SK-N-SH (cell line): ENCODE data around the gene CLIC5. TPM values are rescaled to one million over a fixed set of nuclear protein-coding genes. Genes with fewer than 3 reads are reported as not detected.

ENCODE experiments used
- CTCF ChIA-PET: fragments of 300-600, 350-600 bp; formaldehyde crosslinking; extraction: SDS; loops from one replicate; lab custom pipeline; 2021; lab: Yijun Ruan, JAX
- POLR2A ChIA-PET: fragments of 350-600 bp; sonication (Branson Sonifier 250); formaldehyde crosslinking; extraction: SDS; loops from one replicate; lab custom pipeline; 2020; ENCODE audit warnings: antibody characterized with exemption, inconsistent platforms; lab: Yijun Ruan, JAX
- DNase-seq: peaks from one replicate; pipeline ENCODE4 v3.0.0; 2012
- H2AFZ ChIP-seq: fragments of 200-600 bp; sonication (generic); 2 replicates; pipeline ENCODE4 v1.8.1; 2016; ENCODE audit warnings: antibody characterized with exemption, mild to moderate bottlenecking, low read depth
- H3F3A ChIP-seq: fragments of 200-600 bp; sonication (generic); replicated peaks from 2 replicates; pipeline ENCODE3; 2016; ENCODE audit warnings: antibody characterized with exemption, mild to moderate bottlenecking; ENCODE audit not compliant: insufficient read depth
- H3K27ac ChIP-seq, 2 experiments: fragments of 200-500 bp in 1 of 2; fragments of 200-600 bp in 1 of 2; sonication (Bioruptor generic) in 1 of 2; sonication (generic), shearing (Covaris generic) in 1 of 2; 2 replicates each; pipeline versions ENCODE4 v1.5.1 to v1.6.1; 2014 to 2016; ENCODE audit warnings: low read depth in 2 of 2, inconsistent platforms in 1 of 2, low read length in 1 of 2, mild to moderate bottlenecking in 1 of 2, mixed read lengths in 1 of 2
- H3K27me3 ChIP-seq: fragments of 200-600 bp; sonication (generic), shearing (Covaris generic); 2 replicates; pipeline ENCODE4 v1.6.1; 2016; ENCODE audit warnings: mixed run types; ENCODE audit not compliant: insufficient read depth
- H3K36me3 ChIP-seq, 2 experiments: fragments of 200-500 bp in 1 of 2; fragments of 200-600 bp in 1 of 2; sonication (Bioruptor generic) in 1 of 2; sonication (generic) in 1 of 2; replicated peaks in 1 of 2; 2 replicates each; pipeline versions ENCODE3 to v1.5.1; 2014 to 2016; ENCODE audit warnings: low read length in 1 of 2, mild to moderate bottlenecking in 1 of 2; ENCODE audit not compliant: insufficient read depth in 2 of 2, control insufficient read depth in 1 of 2
- H3K4me1 ChIP-seq, 2 experiments: fragments of 200-500 bp in 1 of 2; fragments of 200-600 bp in 1 of 2; sonication (Bioruptor generic) in 1 of 2; sonication (generic), shearing (Covaris generic) in 1 of 2; 2 replicates each; pipeline versions ENCODE4 v1.5.1 to v1.6.1; 2014 to 2016; ENCODE audit warnings: low read depth in 1 of 2, low read length in 1 of 2, mixed run types in 1 of 2; ENCODE audit not compliant: insufficient read depth in 2 of 2, control insufficient read depth in 1 of 2
- H3K4me2 ChIP-seq: fragments of 200-600 bp; sonication (generic), shearing (Covaris generic); 2 replicates; pipeline ENCODE4 v1.6.1; 2017; ENCODE audit warnings: mixed run types
- H3K4me3 ChIP-seq, 2 experiments: fragments of 200-500 bp in 1 of 2; fragments of 200-600 bp in 1 of 2; sonication (Bioruptor generic) in 1 of 2; sonication (generic), shearing (Covaris generic) in 1 of 2; 2 replicates each; pipeline versions ENCODE4 v1.5.1 to v1.8.1; 2014 to 2016; ENCODE audit warnings: low read depth in 2 of 2, inconsistent platforms in 1 of 2, low read length in 1 of 2, mild to moderate bottlenecking in 1 of 2, mixed read lengths in 1 of 2, moderate library complexity in 1 of 2
- H3K79me2 ChIP-seq: fragments of 200-600 bp; sonication (generic); 2 replicates; pipeline ENCODE4 v1.8.1; 2017; ENCODE audit warnings: mild to moderate bottlenecking; ENCODE audit not compliant: insufficient read depth
- H3K9ac ChIP-seq: fragments of 200-600 bp; sonication (generic); 2 replicates; pipeline ENCODE4 v1.6.1; 2017; ENCODE audit warnings: mixed run types
- H3K9me2 ChIP-seq: fragments of 200-600 bp; sonication (generic); 2 replicates; pipeline ENCODE4 v1.6.1; 2017; ENCODE audit warnings: mixed run types
- H3K9me3 ChIP-seq: fragments of 200-600 bp; sonication (generic); 2 replicates; pipeline ENCODE4 v1.6.1; 2017; ENCODE audit warnings: mixed run types, mild to moderate bottlenecking, moderate library complexity
- H4K20me1 ChIP-seq: fragments of 200-600 bp; sonication (generic); 2 replicates; pipeline ENCODE4 v1.6.1; 2017; ENCODE audit warnings: mild to moderate bottlenecking, mixed run types; ENCODE audit not compliant: insufficient read depth
- CHD2 ChIP-seq: fragments of 150-350 bp; IDR thresholded peaks from 2 replicates; pipeline ENCODE4 v1.6.1; 2018; ENCODE audit warnings: low read length; ENCODE audit not compliant: partially characterized antibody
- CTCF ChIP-seq: fragments of 200-600 bp; sonication (generic); IDR thresholded peaks from 2 replicates; pipeline ENCODE4 v1.6.1; 2017; ENCODE audit warnings: antibody characterized with exemption, mild to moderate bottlenecking, moderate library complexity
- ELF1 ChIP-seq: IDR thresholded peaks from 2 replicates; pipeline ENCODE4 v1.4.0; 2012
- EP300 ChIP-seq, 2 experiments: IDR thresholded peaks; 2 replicates each; pipeline versions ENCODE4 v1.4.0 to v1.6.1; 2012; ENCODE audit warnings: borderline replicate concordance in 1 of 2, low read depth in 1 of 2, low read length in 1 of 2
- EZH2phosphoT487 ChIP-seq: fragments of 200-600 bp; sonication (generic); IDR thresholded peaks from 2 replicates; pipeline ENCODE4 v1.6.1; 2017; ENCODE audit warnings: low read depth, mixed run types, mild to moderate bottlenecking, antibody characterized with exemption, moderate library complexity, borderline replicate concordance
- FOSL2 ChIP-seq: IDR thresholded peaks from 2 replicates; pipeline ENCODE4 v1.4.0; 2012; ENCODE audit warnings: low read depth, mild to moderate bottlenecking, moderate library complexity, borderline replicate concordance
- FOXJ3 ChIP-seq: sonication (generic); formaldehyde crosslinking; IDR thresholded peaks from 2 replicates; pipeline ENCODE4 v1.5.1; 2020; ENCODE audit warnings: mild to moderate bottlenecking, missing genetic modification reagents
- FOXM1 ChIP-seq: IDR thresholded peaks from 2 replicates; pipeline ENCODE4 v1.4.0; 2012; ENCODE audit warnings: low read depth, mild to moderate bottlenecking
- JUND ChIP-seq: IDR thresholded peaks from 2 replicates; pipeline ENCODE4 v1.4.0; 2012
- MEF2A ChIP-seq: IDR thresholded peaks from 2 replicates; pipeline ENCODE4 v1.4.0; 2012; ENCODE audit warnings: low read depth, borderline replicate concordance
- NRF1 ChIP-seq: IDR thresholded peaks from 2 replicates; pipeline ENCODE4 v1.6.1; 2012; ENCODE audit warnings: low read depth, mild to moderate bottlenecking, low read length
- PBX3 ChIP-seq: IDR thresholded peaks from 2 replicates; pipeline ENCODE4; 2012
- POLR2AphosphoS5 ChIP-seq: IDR thresholded peaks from 2 replicates; pipeline ENCODE4 v1.6.1; 2012; ENCODE audit warnings: low read depth, low read length
- RAD21 ChIP-seq: IDR thresholded peaks from 2 replicates; pipeline ENCODE4 v1.6.1; 2012; ENCODE audit warnings: mild to moderate bottlenecking, low read length
- RCOR1 ChIP-seq: fragments of 150-350 bp; IDR thresholded peaks from 2 replicates; pipeline ENCODE4 v1.6.1; 2017; ENCODE audit warnings: antibody characterized with exemption, low read length
- RFX5 ChIP-seq: IDR thresholded peaks from 2 replicates; pipeline ENCODE4 v1.6.1; 2012; ENCODE audit warnings: mild to moderate bottlenecking, improper control_type of control experiment, low read length
- RXRA ChIP-seq: IDR thresholded peaks from 2 replicates; pipeline ENCODE4 v1.4.0; 2012; ENCODE audit warnings: low read depth, mild to moderate bottlenecking, borderline replicate concordance
- SIN3A ChIP-seq: IDR thresholded peaks from 2 replicates; pipeline ENCODE4 v1.6.1; 2012; ENCODE audit warnings: low read depth, mild to moderate bottlenecking, low read length, moderate library complexity, borderline replicate concordance
- SMC3 ChIP-seq: IDR thresholded peaks from 2 replicates; pipeline ENCODE4 v1.6.1; 2012; ENCODE audit warnings: low read depth, low read length, improper control_type of control experiment
- TAF1 ChIP-seq: IDR thresholded peaks from 2 replicates; pipeline ENCODE4 v1.6.1; 2012; ENCODE audit warnings: low read depth, mild to moderate bottlenecking, low read length, moderate library complexity, borderline replicate concordance
- TEAD4 ChIP-seq: IDR thresholded peaks from 2 replicates; pipeline ENCODE4 v1.4.0; 2012; ENCODE audit warnings: mild to moderate bottlenecking, borderline replicate concordance; ENCODE audit not compliant: insufficient read depth
- USF2 ChIP-seq: fragments of 150-350 bp; IDR thresholded peaks from 2 replicates; pipeline ENCODE4 v1.6.1; 2017; ENCODE audit warnings: antibody characterized with exemption, low read length, low read depth, borderline replicate concordance
- YY1 ChIP-seq: IDR thresholded peaks from 2 replicates; pipeline ENCODE4 v1.4.0; 2012; ENCODE audit warnings: low read depth, mild to moderate bottlenecking
- ZBTB33 ChIP-seq: IDR thresholded peaks from 2 replicates; pipeline ENCODE4 v1.4.0; 2012; ENCODE audit warnings: low read depth, borderline replicate concordance
- WGBS: methylation state at CpG from one replicate; pipeline ENCODE4 v1.1.6; 2017; ENCODE audit warnings: low lambda C conversion rate; 5-methylcytosine and 5-hydroxymethylcytosine counted together
- polyA plus RNA-seq, 3 experiments: library from polyadenylated mRNA; depleted of rRNA; stranded (reverse); fragments of >200 nt; gene quantifications; 2 replicates each; pipeline ENCODE4 v1.2.3, GENCODE V29; 2012

The CLIC5 gene
- polyA plus RNA-seq, 1 of the 3 experiments (the other 2 are of a cell fraction), result 0.03 TPM

- Histone ChIP-seq H3K27ac (no peak overlapping the region), H3K4me3 (no peak overlapping the region), H3K79me2 (no peaks in the 10 kb centered on the region), H3K9ac (no peak overlapping the region), H3F3A (no peaks in the 10 kb centered on the region), H4K20me1 (no peaks in the 10 kb centered on the region)
- CTCF ChIA-PET, result interaction anchor here (3.5 kb wide), 1 partner anchor 12 kb away, joined by 15 read pairs; no protein-coding TSS in a partner anchor
- TF ChIP-seq SIN3A (no peak), TEAD4 (no peak), NRF1 (no peak), RFX5 (no peak), RCOR1 (no peak), RAD21 (no peak), EZH2phosphoT487 (no peak), SMC3 (no peak), TAF1 (no peak), FOXM1 (no peak)
- TF ChIP-seq, all 33 proteins: peak for 0
- H3K4me1 ChIP-seq, result no peaks in the 10 kb centered on the region
- H2AFZ ChIP-seq, result no peak overlapping the region
- H3K4me2 ChIP-seq, result no peak overlapping the region
- no peaks in the 10 kb centered on the region for H3K36me3 ChIP-seq
- H3K9me2 ChIP-seq, result no peaks in the 10 kb centered on the region
- no peak for DNase-seq
- H3K9me3 ChIP-seq, result no peaks in the 10 kb centered on the region
- H3K27me3 ChIP-seq, result peaks cover 30% of the 10 kb centered on the region; the same call in 1 of the 2 replicates
- POLR2A ChIA-PET, result no interaction called here
- 28% methylated on average over 3 of the region's 3 CpGs for WGBS
These were observed 72.7 kb downstream of the CLIC5 start for GRCh38 chr6:45942953-45943352.

- H3K4me3 ChIP-seq, result no peak overlapping the region
- H3F3A ChIP-seq, result no peaks in the 10 kb centered on the region
- WGBS, result 33% methylated on average over 7 of the region's 7 CpGs
- no peak overlapping the region for H3K27ac ChIP-seq
- H3K36me3 ChIP-seq, result no peaks in the 10 kb centered on the region
- H3K4me2 ChIP-seq, result no peak overlapping the region
- H4K20me1 ChIP-seq, result no peaks in the 10 kb centered on the region
- H3K27me3 ChIP-seq, result peaks cover 71% of the 10 kb centered on the region; the same call in 1 of the 2 replicates
- H3K4me1 ChIP-seq, result no peaks in the 10 kb centered on the region
- POLR2A ChIA-PET, result no interaction called here
- DNase-seq, result no peak
- no peaks in the 10 kb centered on the region for H3K9me2 ChIP-seq
- H3K9ac ChIP-seq, result no peak overlapping the region
- TF ChIP-seq ELF1 (no peak), RCOR1 (no peak), YY1 (no peak), ZBTB33 (no peak), EP300 (IDR thresholded peaks at IDR 0.05; ENCODE audit: borderline replicate concordance in 1 of 2, low read depth in 1 of 2, low read length in 1 of 2) (no peak), SIN3A (no peak), CTCF (no peak), RFX5 (no peak), FOXM1 (no peak), PBX3 (no peak), MEF2A (no peak), USF2 (no peak), NRF1 (no peak), FOSL2 (no peak), CHD2 (no peak), FOXJ3 (CRISPR knock-in tag) (no peak), POLR2AphosphoS5 (no peak), JUND (no peak), RXRA (no peak), SMC3 (no peak)
- CTCF ChIA-PET, result interaction anchor here (0.9 kb wide), 1 partner anchor 12 kb away, joined by 3 read pairs; no protein-coding TSS in a partner anchor
- H2AFZ ChIP-seq, result no peak overlapping the region
- no peaks in the 10 kb centered on the region for H3K9me3 ChIP-seq
- H3K79me2 ChIP-seq, result no peaks in the 10 kb centered on the region
These were observed 81.8 kb downstream of the CLIC5 start for GRCh38 chr6:45933855-45934254.
